Stimulated activated CD4-positive, alpha-beta T cell treated with anti-CD3 and anti-CD28 coated beads, TNF-alpha, amount 100 ng/mL, for 48 hours (primary cell): ENCODE data around the gene KANK4.
"Not testable (repeated sequence)": the region's sequence is repeated elsewhere in the genome, so short reads cannot be mapped to it uniquely, and the experiment has no call there.

ENCODE experiments used
- DNase-seq, 3 donors: peaks; one replicate each; pipeline ENCODE4 v3.0.0-alpha.2; 2020; ENCODE audit warnings: low read depth in 3 of 3

Gene KANK4

GRCh38 chr1:62271948-62272728 lies 47.1 kb downstream of the KANK4 start:
- peak in 2 of 3 donors; percentile 15 to 45 for DNase-seq

GRCh38 chr1:62271134-62271533 lies 48.1 kb downstream of the KANK4 start:
- DNase-seq = no peak

- DNase-seq = no peak
Observed at GRCh38 chr1:62269851-62270495, 49.3 kb downstream of the KANK4 start.

GRCh38 chr1:62269439-62269838 lies 49.8 kb downstream of the KANK4 start:
- DNase-seq = no peak

- DNase-seq = no peak
Observed at GRCh38 chr1:62268315-62268714, 50.9 kb downstream of the KANK4 start.

GRCh38 chr1:62265956-62266935 lies 53.0 kb downstream of the KANK4 start:
- DNase-seq = no peak

GRCh38 chr1:62263814-62264353 lies 55.4 kb downstream of the KANK4 start:
- DNase-seq = no peak

- DNase-seq = no peak
Observed at GRCh38 chr1:62263006-62263813, 56.0 kb downstream of the KANK4 start.

- no peak for DNase-seq
Observed at GRCh38 chr1:62260688-62261087, 58.5 kb downstream of the KANK4 start.

- no peak for DNase-seq
Observed at GRCh38 chr1:62259551-62259950, 59.7 kb downstream of the KANK4 start.

- no peak for DNase-seq
Observed at GRCh38 chr1:62250126-62250726, 69.0 kb downstream of the KANK4 start.

- no peak for DNase-seq
Observed at GRCh38 chr1:62247391-62248168, 71.7 kb downstream of the KANK4 start.

- DNase-seq = no peak
Observed at GRCh38 chr1:62245201-62245600, 74.0 kb downstream of the KANK4 start.

GRCh38 chr1:62244380-62244779 lies 74.9 kb downstream of the KANK4 start:
- not testable (repeated sequence) for DNase-seq

- DNase-seq = no peak
Observed at GRCh38 chr1:62241371-62242131, 77.7 kb downstream of the KANK4 start.

GRCh38 chr1:62240651-62241370 lies 78.4 kb downstream of the KANK4 start:
- DNase-seq = no peak

- DNase-seq = not testable (repeated sequence)
Observed at GRCh38 chr1:62239652-62240403, 79.4 kb downstream of the KANK4 start.

- no peak for DNase-seq
Observed at GRCh38 chr1:62238507-62238906, 80.7 kb downstream of the KANK4 start.
